ENCODE results near the gene VWC2L. TPM values are rescaled to one million over a fixed set of nuclear protein-coding genes. Genes with fewer than 3 reads are reported as not detected.

Gene VWC2L
- total and polyA plus RNA-seq, 2 donors (not counting 3 experiments of a cell fraction or from before 2014, with no cell fraction given) = not detected

DNA sequence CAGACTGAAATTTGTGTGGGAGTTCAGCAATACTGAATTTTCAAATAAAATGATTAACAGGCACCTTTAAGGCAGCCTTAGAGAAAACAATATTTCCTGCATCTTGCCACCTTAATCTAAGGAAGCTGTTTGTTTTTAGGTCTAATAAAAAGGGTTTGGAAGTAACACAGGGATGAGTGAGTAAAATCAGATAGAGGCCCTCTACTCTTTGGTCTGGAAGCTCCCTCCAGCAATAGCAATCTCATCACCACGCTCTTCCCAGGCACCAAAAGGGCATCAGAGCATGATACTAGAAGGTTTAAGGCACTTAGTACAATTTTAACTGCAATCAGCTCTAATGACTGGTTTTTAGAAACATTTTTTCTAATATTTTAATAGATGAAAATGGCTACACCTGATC lies 155.6 kb downstream of the VWC2L start:
- DNase-seq (ENCODE audit: low read depth, low spot score) (no peak), FAIRE-seq (no peak)
- Histone ChIP-seq H3K9me3 (replicated peaks; ENCODE audit: control insufficient read depth, insufficient read depth, low read length) (no peaks in the 10 kb centered on the region), H2AFZ (ENCODE audit: low read depth, low read length) (no peak overlapping the region), H3K79me2 (ENCODE audit: control insufficient read depth, insufficient read depth, low read length) (no peaks in the 10 kb centered on the region), H3K4me3 (replicated peaks in 1 of 3; ENCODE audit: insufficient read depth in 1 of 3, low read depth in 1 of 3, low read length in 3 of 3) (no peak overlapping the region), H3K4me2 (ENCODE audit: insufficient read depth, low read length) (no peak overlapping the region), H3K36me3 (ENCODE audit: control insufficient read depth in 2 of 2, extremely low read depth in 1 of 2, insufficient read depth in 2 of 2, low read length in 2 of 2) (no peaks in the 10 kb centered on the region), H3K9ac (replicated peaks; ENCODE audit: extremely low read depth, insufficient read depth, low read length) (no peak overlapping the region), H3K4me1 (ENCODE audit: control insufficient read depth, extremely low read depth, insufficient read depth, low read length) (no peaks in the 10 kb centered on the region), H3K27ac (ENCODE audit: insufficient read depth, low read depth, low read length) (no peak overlapping the region), H4K20me1 (replicated peaks; ENCODE audit: control insufficient read depth, extremely low read depth, insufficient read depth, low read length) (no peaks in the 10 kb centered on the region), H3K9me1 (replicated peaks; ENCODE audit: control insufficient read depth, extremely low read depth, insufficient read depth, low read length) (no peaks in the 10 kb centered on the region), H3K27me3 (ENCODE audit: control insufficient read depth in 2 of 2, insufficient read depth in 2 of 2, low read length in 2 of 2) (no peaks in the 10 kb centered on the region)
- ChIA-PET POLR2A (no interaction called here), CTCF (no interaction called here)
- dilution Hi-C loops (cut with MboI; ENCODE audit: extremely low pct_ligation_motif_present, low sequenced_read_pairs) = no loop called here
- BruUV-seq (replicated peaks) = no TSS peak
- intact Hi-C loops (cut with micrococcal nuclease) = no loop called here
- no peak for TF ChIP-seq JUN (IDR thresholded peaks at IDR 0.05; ENCODE audit: borderline replicate concordance, insufficient read depth, insufficient read length, low read depth)
- TF ChIP-seq POLR2AphosphoS5 (IDR thresholded peaks at IDR 0.05; ENCODE audit: insufficient read depth, low read depth, low read length) = no peak
- TF ChIP-seq, protein P1, sequence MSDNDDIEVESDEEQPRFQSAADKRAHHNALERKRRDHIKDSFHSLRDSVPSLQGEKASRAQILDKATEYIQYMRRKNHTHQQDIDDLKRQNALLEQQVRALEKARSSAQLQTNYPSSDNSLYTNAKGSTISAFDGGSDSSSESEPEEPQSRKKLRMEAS (IDR thresholded peaks at IDR 0.05; ENCODE audit: insufficient read depth, insufficient read length) = no peak
- TF ChIP-seq POLR2A (IDR thresholded peaks at IDR 0.05; ENCODE audit: low read depth, low read length) = no peak
- no peak for TF ChIP-seq GATA2 (IDR thresholded peaks at IDR 0.05; ENCODE audit: insufficient read depth, insufficient read length, low read depth, low read length)
- TF ChIP-seq FOS (IDR thresholded peaks at IDR 0.05; ENCODE audit: borderline replicate concordance, insufficient read depth, low read length) = no peak
- no peak for TF ChIP-seq MYC (IDR thresholded peaks at IDR 0.05; ENCODE audit: low read depth, low read length)
- no peak for TF ChIP-seq EZH2 (IDR thresholded peaks at IDR 0.05; ENCODE audit: borderline replicate concordance, low read depth, low read length, severe bottlenecking)
- TF ChIP-seq, protein P2, sequence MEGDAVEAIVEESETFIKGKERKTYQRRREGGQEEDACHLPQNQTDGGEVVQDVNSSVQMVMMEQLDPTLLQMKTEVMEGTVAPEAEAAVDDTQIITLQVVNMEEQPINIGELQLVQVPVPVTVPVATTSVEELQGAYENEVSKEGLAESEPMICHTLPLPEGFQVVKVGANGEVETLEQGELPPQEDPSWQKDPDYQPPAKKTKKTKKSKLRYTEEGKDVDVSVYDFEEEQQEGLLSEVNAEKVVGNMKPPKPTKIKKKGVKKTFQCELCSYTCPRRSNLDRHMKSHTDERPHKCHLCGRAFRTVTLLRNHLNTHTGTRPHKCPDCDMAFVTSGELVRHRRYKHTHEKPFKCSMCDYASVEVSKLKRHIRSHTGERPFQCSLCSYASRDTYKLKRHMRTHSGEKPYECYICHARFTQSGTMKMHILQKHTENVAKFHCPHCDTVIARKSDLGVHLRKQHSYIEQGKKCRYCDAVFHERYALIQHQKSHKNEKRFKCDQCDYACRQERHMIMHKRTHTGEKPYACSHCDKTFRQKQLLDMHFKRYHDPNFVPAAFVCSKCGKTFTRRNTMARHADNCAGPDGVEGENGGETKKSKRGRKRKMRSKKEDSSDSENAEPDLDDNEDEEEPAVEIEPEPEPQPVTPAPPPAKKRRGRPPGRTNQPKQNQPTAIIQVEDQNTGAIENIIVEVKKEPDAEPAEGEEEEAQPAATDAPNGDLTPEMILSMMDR (IDR thresholded peaks at IDR 0.05; ENCODE audit: extremely low read depth in 1 of 2, insufficient read depth in 1 of 2, low read depth in 1 of 2, low read length in 2 of 2) = no peak
